Gastrocnemius medialis (tissue), 4 donors: ENCODE results near the gene RUFY2.

ENCODE experiments used
- CTCF ChIP-seq, 5 experiments: fragments of 450-650 bp in 3 of 5; fragments of 200-600 bp in 2 of 5; sonication (generic) in 2 of 5; IDR thresholded peaks in 4 of 5; conservative IDR thresholded peaks in 1 of 5; 1 replicate in 4 of 5; 2 replicates in 1 of 5; pipeline ENCODE4 v1.5.1; 2016 to 2019; ENCODE audit warnings: antibody characterized with exemption in 5 of 5, mild to moderate bottlenecking in 3 of 5, moderate library complexity in 3 of 5
- POLR2A ChIP-seq, 2 donors: fragments of 450-650 bp; IDR thresholded peaks; one replicate each; pipeline ENCODE4 v1.6.1; 2017; ENCODE audit warnings: antibody characterized with exemption in 2 of 2, mild to moderate bottlenecking in 2 of 2, moderate library complexity in 2 of 2

- peak; percentile 100 for TF ChIP-seq POLR2A (IDR thresholded peaks at IDR 0.05)
- TF ChIP-seq CTCF (IDR thresholded peaks at IDR 0.05 in 4 of 5, conservative IDR thresholded peaks at IDR 0.05 in 1 of 5) = peak in 3 of 5 experiments; percentile 6 to 17 (median 8)
These were observed 75.4 kb downstream of the RUFY2 start, which contains the start of gene HNRNPH3 for GRCh38 chr10:68331455-68332258.
